Fibroblast of the aortic adventitia (primary cell): ENCODE data around the gene FGF6. TPM values are rescaled to one million over a fixed set of nuclear protein-coding genes. Genes with fewer than 3 reads are reported as not detected.

Experiments used
- DNase-seq: peaks from one replicate; pipeline ENCODE4 v3.0.0-alpha.2; 2010; ENCODE audit warnings: low read depth
- H3K4me3 ChIP-seq: 2 replicates; pipeline ENCODE4 v1.5.1; 2011; ENCODE audit warnings: low read depth, mild to moderate bottlenecking, control low read depth, low read length, moderate library complexity
- total RNA-seq: library from RNA; depleted of rRNA; stranded (reverse); fragments of >200 nt; gene quantifications from 2 replicates; pipeline ENCODE4 v1.2.3, GENCODE V29; 2012; ENCODE audit warnings: low replicate concordance
- TF ChIP-seq, protein P1 (sequence below): IDR thresholded peaks from 2 replicates; pipeline ENCODE4 v1.5.1; 2011; ENCODE audit warnings: mild to moderate bottlenecking, low read length, control low read depth, inconsistent platforms; ENCODE audit not compliant: insufficient read depth

Gene FGF6
- total RNA-seq, 1 donor: not detected

DNA sequence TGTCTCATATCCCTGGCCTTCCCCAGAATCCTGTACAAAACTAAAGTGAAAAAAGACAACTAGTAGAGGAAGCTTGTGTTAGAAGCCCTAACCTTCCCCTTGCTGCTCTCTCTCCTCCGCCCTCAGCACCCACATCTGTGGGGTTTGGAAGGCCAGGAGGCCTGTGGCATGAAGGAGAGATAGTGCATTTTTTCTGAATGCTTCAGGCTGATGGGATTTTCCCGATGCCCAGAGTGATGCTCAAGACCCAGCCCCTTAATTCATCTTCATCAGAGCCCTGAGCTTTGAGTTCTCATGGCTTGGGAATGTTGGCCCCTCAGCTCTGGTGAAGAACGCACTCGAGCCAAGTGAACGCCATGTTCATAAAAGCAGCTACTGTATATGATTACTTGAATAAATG, 5.9 kb downstream of the FGF6 start:
- H3K4me3 ChIP-seq: no peak overlapping the region
- TF ChIP-seq, protein P1, sequence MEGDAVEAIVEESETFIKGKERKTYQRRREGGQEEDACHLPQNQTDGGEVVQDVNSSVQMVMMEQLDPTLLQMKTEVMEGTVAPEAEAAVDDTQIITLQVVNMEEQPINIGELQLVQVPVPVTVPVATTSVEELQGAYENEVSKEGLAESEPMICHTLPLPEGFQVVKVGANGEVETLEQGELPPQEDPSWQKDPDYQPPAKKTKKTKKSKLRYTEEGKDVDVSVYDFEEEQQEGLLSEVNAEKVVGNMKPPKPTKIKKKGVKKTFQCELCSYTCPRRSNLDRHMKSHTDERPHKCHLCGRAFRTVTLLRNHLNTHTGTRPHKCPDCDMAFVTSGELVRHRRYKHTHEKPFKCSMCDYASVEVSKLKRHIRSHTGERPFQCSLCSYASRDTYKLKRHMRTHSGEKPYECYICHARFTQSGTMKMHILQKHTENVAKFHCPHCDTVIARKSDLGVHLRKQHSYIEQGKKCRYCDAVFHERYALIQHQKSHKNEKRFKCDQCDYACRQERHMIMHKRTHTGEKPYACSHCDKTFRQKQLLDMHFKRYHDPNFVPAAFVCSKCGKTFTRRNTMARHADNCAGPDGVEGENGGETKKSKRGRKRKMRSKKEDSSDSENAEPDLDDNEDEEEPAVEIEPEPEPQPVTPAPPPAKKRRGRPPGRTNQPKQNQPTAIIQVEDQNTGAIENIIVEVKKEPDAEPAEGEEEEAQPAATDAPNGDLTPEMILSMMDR: no peak
- DNase-seq: no peak

DNA sequence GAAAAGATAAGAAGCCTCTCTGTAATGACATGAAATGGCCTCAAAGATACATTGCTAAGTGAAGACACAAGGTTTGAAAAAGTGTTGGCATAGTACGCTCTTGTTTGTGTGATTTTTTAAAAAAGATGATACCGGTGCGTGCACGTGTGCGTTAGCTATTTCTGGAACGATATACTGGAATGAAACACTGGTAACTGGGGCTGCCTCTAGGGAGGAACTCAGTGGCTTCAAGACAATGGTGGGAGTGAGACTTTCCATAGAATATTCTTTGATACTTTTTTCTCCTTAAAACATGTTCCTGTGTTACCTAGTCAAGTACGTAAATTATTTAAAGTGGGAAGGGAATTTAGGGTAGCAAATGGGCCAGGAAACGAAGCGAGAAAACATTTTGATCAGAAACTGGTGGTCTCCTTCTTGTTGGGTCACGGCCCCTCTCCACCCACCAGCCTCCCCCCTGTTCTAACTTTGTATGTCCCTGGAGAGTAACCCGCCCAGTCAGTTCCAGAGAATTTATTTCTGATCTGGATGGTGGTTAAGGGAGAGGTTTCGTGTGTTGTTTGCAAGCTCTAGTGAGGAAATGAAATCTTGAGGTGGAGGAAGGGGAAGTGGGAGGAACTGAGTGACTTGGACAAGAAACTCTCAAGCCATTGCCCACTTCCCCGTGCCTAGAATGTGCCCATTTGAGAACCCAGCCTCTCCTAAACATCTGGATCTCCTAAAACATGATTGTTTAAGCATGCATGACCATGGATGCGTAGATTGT, 6.6 kb downstream of the FGF6 start:
- no peak overlapping the region for H3K4me3 ChIP-seq
- no peak for DNase-seq
- TF ChIP-seq, protein P1: no peak

DNA sequence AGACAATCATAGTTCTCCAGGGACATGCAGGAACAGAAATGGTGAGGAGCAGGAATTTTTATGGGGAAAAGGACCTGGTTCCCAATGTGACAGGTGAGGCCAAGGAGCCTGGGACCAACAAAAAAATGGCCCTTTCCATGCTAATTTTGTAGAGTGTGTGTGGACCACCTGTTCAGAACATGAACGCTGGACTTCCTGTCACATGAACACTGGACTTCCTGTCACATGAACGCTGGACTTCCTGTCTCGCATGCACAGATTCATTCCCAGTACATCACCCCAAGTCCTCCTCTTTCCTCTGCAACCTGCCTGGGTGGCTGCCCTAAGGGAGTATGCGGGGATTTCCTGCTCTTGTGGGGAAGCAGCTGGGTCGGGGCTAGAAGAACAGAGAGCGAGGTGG, 10.1 kb downstream of the FGF6 start:
- no peak overlapping the region for H3K4me3 ChIP-seq
- no peak for DNase-seq
- TF ChIP-seq, protein P1: no peak

DNA sequence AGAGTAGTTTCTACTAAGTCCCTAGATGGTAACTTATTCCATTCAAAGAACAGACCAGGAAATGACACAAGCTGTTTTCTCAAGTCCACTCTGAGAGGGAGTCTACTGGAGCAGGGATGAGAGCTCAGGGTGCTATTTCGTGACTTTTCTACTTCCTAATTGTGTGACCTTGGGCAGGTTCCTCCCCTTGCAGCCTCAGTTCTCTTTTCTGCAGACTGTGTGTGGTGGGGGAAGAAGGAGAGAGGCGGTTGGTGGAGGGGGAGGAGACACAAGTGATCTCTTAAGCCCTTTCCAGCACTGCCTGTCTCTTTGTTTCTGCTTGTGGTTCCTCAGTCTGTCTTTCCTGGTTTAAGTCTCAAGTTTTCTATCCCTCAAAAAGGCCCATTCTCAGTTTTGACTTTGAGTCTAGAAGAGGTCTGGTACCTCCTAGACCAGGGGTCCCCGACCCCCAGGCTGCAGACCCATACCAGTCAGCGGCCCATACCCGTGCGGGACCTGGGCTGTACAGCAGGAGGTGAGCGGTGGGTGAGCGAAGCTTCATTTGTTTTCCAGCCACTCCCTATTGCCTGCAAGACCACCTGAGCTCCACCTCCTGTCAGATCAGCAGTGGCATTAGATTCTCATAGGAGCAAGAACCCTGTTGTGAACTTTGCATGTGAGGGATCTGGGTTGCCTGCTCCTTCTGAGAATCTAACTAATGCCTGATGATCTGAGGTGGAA, 10.7 kb downstream of the FGF6 start:
- TF ChIP-seq, protein P1: no peak
- H3K4me3 ChIP-seq: no peak overlapping the region
- no peak for DNase-seq

DNA sequence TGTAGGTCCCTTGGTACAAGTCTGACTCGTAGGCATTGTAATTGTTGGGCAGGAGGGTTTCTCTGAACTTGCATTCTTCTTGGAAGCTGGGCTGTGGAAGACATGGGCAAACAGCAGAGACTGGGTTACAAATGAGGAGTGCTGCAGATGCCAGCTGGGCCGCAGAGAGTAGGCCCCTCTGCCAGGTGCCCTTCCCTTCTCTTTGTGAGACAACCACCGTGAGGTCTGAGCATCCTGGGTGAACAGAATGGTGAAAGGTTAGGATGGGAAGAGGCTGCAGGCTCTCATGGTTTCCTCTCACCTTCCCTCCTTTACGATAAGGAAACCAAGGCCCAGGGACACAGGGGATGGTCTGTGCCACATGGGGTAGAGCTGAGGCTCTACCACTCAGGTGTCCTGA, 11.3 kb downstream of the FGF6 start:
- no peak for DNase-seq
- no peak overlapping the region for H3K4me3 ChIP-seq
- TF ChIP-seq, protein P1: no peak

DNA sequence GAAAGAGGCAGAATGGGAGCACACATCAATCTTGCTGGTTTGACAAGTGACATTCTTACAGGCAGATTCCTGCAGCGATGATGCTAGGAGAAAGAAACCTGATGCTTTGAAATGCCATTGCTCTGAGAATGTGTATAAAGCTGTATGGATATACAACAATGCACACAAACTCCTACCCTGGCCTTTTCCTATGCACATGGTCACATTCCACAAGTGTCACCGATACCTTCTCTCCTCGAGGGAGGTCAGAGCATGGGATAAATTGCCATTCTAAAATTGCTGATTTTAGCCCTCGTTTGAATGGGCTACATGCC, 11.9 kb downstream of the FGF6 start:
- H3K4me3 ChIP-seq: no peak overlapping the region
- TF ChIP-seq, protein P1: no peak
- DNase-seq: no peak
